Measurements from ENCODE around the gene TP53. TPM values are rescaled to one million over a fixed set of nuclear protein-coding genes. Genes with fewer than 3 reads are reported as not detected.

Gene TP53
- total RNA-seq, 4 donors from 2014 or later, result 27.9 to 49.7 (median 31.7) TPM

- no peak overlapping the region for H3K4me3 ChIP-seq
- H3K4me1 ChIP-seq, result peaks cover 0 to 6% (median 0%) of the 10 kb centered on the region in 4 donors
- peaks cover 0 to 37% (median 16%) of the 10 kb centered on the region in 4 donors for H3K36me3 ChIP-seq
- H3K27me3 ChIP-seq, result no peaks in the 10 kb centered on the region
- H3K9me3 ChIP-seq, result peaks cover 3 to 4% of the 10 kb centered on the region in 2 donors
- in situ Hi-C loops (cut with MboI; ENCODE audit: low pct_ligation_motif_present in 1 of 4, low pct_unique_long_range_greater_than_20kb in 1 of 4, low sequenced_read_pairs in 3 of 4), result no loop called here
- 93 to 98% methylated on average over 6 to 7 of the region's 7 CpGs for whole genome bisulfite sequencing, 2 donors (ENCODE audit: low coverage in 1 of 2)
- TF ChIP-seq POLR2A (IDR thresholded peaks at IDR 0.05) (no peak), POLR2AphosphoS5 (IDR thresholded peaks at IDR 0.05) (no peak)
- intact Hi-C loops (cut with DNase I; ENCODE audit: low total_unique reads), result no loop called here
- no peak overlapping the region for H3K27ac ChIP-seq
- DNase-seq, result no peak
These were observed 18.8 kb downstream of the TP53 start for GRCh38 chr17:7668482-7668881.

- 81 to 84% methylated on average over 5 to 10 of the region's 10 CpGs for WGBS, 2 donors (ENCODE audit: low coverage in 1 of 2)
- intact Hi-C loops (cut with DNase I; ENCODE audit: low total_unique reads), result no loop called here
- TF ChIP-seq POLR2AphosphoS5 (IDR thresholded peaks at IDR 0.05) (no peak), EP300 (IDR thresholded peaks at IDR 0.05; ENCODE audit: low read depth) (no peak), CTCF (IDR thresholded peaks at IDR 0.05) (no peak), POLR2A (IDR thresholded peaks at IDR 0.05) (no peak)
- no peak for DNase-seq
- H3K4me1 ChIP-seq, result peaks cover 0 to 6% (median 0%) of the 10 kb centered on the region in 4 donors
- no peak overlapping the region for H3K27ac ChIP-seq
- H3K27me3 ChIP-seq, result no peaks in the 10 kb centered on the region
- H3K36me3 ChIP-seq, result peaks cover 0 to 30% (median 13%) of the 10 kb centered on the region in 4 donors
- H3K9me3 ChIP-seq, result no peaks in the 10 kb centered on the region
- in situ Hi-C loops (cut with MboI; ENCODE audit: low pct_ligation_motif_present in 1 of 4, low pct_unique_long_range_greater_than_20kb in 1 of 4, low sequenced_read_pairs in 3 of 4), result no loop called here
- no peak overlapping the region for H3K4me3 ChIP-seq
These were observed 19.5 kb downstream of the TP53 start for GRCh38 chr17:7667656-7668406.

- TF ChIP-seq POLR2AphosphoS5 (IDR thresholded peaks at IDR 0.05), result no peak
- no peak for TF ChIP-seq EP300 (IDR thresholded peaks at IDR 0.05; ENCODE audit: low read depth)
- no peak for TF ChIP-seq POLR2A (IDR thresholded peaks at IDR 0.05)
- TF ChIP-seq CTCF (IDR thresholded peaks at IDR 0.05), result no peak
- Histone ChIP-seq H3K27ac (peak overlapping the region in 1 of 4 donors; percentile 18), H3K27me3 (peaks cover 14% of the 10 kb centered on the region), H3K4me1 (peaks cover 0 to 8% (median 0%) of the 10 kb centered on the region in 4 donors), H3K9me3 (no peaks in the 10 kb centered on the region), H3K36me3 (no peaks in the 10 kb centered on the region), H3K4me3 (no peak overlapping the region)
- 40 to 61% methylated on average over 1 to 10 of the region's 10 CpGs for WGBS, 2 donors (ENCODE audit: low coverage in 1 of 2)
- peak; percentile 12 for DNase-seq
- in situ Hi-C loops (cut with MboI; ENCODE audit: low pct_ligation_motif_present in 1 of 4, low pct_unique_long_range_greater_than_20kb in 1 of 4, low sequenced_read_pairs in 3 of 4), result no loop called here
- intact Hi-C loops (cut with DNase I; ENCODE audit: low total_unique reads), result no loop called here
These were observed 30.2 kb downstream of the TP53 start for GRCh38 chr17:7656958-7657609.

- no peak for DNase-seq
- TF ChIP-seq POLR2A (IDR thresholded peaks at IDR 0.05), result no peak
- no peaks in the 10 kb centered on the region for H3K36me3 ChIP-seq
These were observed 31.8 kb downstream of the TP53 start for GRCh38 chr17:7655541-7655840.

GRCh38 chr17:7654832-7655540 lies 32.3 kb downstream of the TP53 start:
- no peaks in the 10 kb centered on the region for H3K36me3 ChIP-seq
- in situ Hi-C loops (cut with MboI; ENCODE audit: low pct_ligation_motif_present in 1 of 4, low pct_unique_long_range_greater_than_20kb in 1 of 4, low sequenced_read_pairs in 3 of 4), result no loop called here
- H3K4me1 ChIP-seq, result peaks cover 4 to 29% (median 18%) of the 10 kb centered on the region in 4 donors
- no peaks in the 10 kb centered on the region for H3K9me3 ChIP-seq
- H3K27ac ChIP-seq, result no peak overlapping the region
- intact Hi-C loops (cut with DNase I; ENCODE audit: low total_unique reads), result no loop called here
- DNase-seq, result no peak
- WGBS, 2 donors (ENCODE audit: low coverage in 1 of 2), result 78 to 86% methylated on average over 7 to 16 of the region's 16 CpGs
- H3K4me3 ChIP-seq, result no peak overlapping the region
- peaks cover 35% of the 10 kb centered on the region for H3K27me3 ChIP-seq
- TF ChIP-seq POLR2AphosphoS5 (IDR thresholded peaks at IDR 0.05), result no peak
- TF ChIP-seq CTCF (IDR thresholded peaks at IDR 0.05), result no peak

More at GRCh38 chr17:7655541-7655840, 31.8 kb downstream of the TP53 start:
- intact Hi-C loops (cut with DNase I; ENCODE audit: low total_unique reads) (no loop called here), in situ Hi-C loops (cut with MboI; ENCODE audit: low pct_ligation_motif_present in 1 of 4, low pct_unique_long_range_greater_than_20kb in 1 of 4, low sequenced_read_pairs in 3 of 4) (no loop called here)
- Histone ChIP-seq H3K4me3 (no peak overlapping the region), H3K27ac (no peak overlapping the region), H3K27me3 (peaks cover 30% of the 10 kb centered on the region), H3K4me1 (peaks cover 4 to 24% (median 13%) of the 10 kb centered on the region in 4 donors), H3K9me3 (no peaks in the 10 kb centered on the region)
- 94% methylated on average over 17 of the region's 17 CpGs; no CpG with 5 or more reads in 1 of the 2 donors for WGBS, 2 donors (ENCODE audit: low coverage in 1 of 2)

Measured in transverse colon (tissue), 4 donors.